Activated CD8-positive, alpha-beta T cell treated with anti-CD3 and anti-CD28 coated beads, Interleukin-2, amount 10 ng/mL, durations not matched to agents 7 days and 5 days (primary cell): ENCODE measurements around the gene TTF2. TPM values are rescaled to one million over a fixed set of nuclear protein-coding genes. Genes with fewer than 3 reads are reported as not detected.
A peak's percentile ranks its signal among the peaks of the same experiment; 100 is the strongest.

Experiments
- ATAC-seq: fragments of 150-1000 bp; cut with Tn5 transposase; one replicate; pipeline ENCODE4 v1.10.0; 2021; ENCODE audit warnings: moderate library complexity
- CTCF ChIA-PET: fragments of 350-600 bp; sonication (Branson Sonifier 250); formaldehyde crosslinking; loops from one replicate; lab custom pipeline; 2021; ENCODE audit warnings: antibody characterized with exemption; lab: Charles Lee
- POLR2A ChIA-PET: fragments of 350-600 bp; sonication (Branson Sonifier 250); formaldehyde crosslinking; loops from one replicate; lab custom pipeline; 2021; ENCODE audit warnings: antibody characterized with exemption; lab: Charles Lee
- DNase-seq: peaks from one replicate; pipeline ENCODE4 v3.0.0-alpha.2; 2020
- H3K27ac Mint-ChIP-seq: one replicate; pipeline ENCODE4 v1.8.0; 2021; ENCODE audit warnings: mild to moderate bottlenecking, mixed read lengths
- H3K27me3 Mint-ChIP-seq: one replicate; pipeline ENCODE4 v1.8.0; 2021; ENCODE audit warnings: low read depth, mixed read lengths
- H3K36me3 Mint-ChIP-seq: one replicate; pipeline ENCODE4 v1.8.0; 2021; ENCODE audit warnings: low read depth, mixed read lengths
- H3K4me1 Mint-ChIP-seq: one replicate; pipeline ENCODE4 v1.8.0; 2021; ENCODE audit warnings: low read depth, mixed read lengths
- H3K4me3 Mint-ChIP-seq: one replicate; pipeline ENCODE4 v1.8.0; 2021; ENCODE audit warnings: mild to moderate bottlenecking, mixed read lengths
- H3K9me3 Mint-ChIP-seq: one replicate; pipeline ENCODE4 v1.8.0; 2022; ENCODE audit warnings: mixed read lengths; ENCODE audit not compliant: insufficient read depth
- total RNA-seq, 2 experiments: library from RNA; stranded (reverse); gene quantifications; one replicate each; pipeline ENCODE4 v1.2.3, GENCODE V29; 2021

TTF2 gene
- total RNA-seq, 2 experiments from 2014 or later: 121 to 135 TPM

GRCh38 chr1:117046781-117047180 lies 13.3 kb upstream of the TTF2 start:
- CTCF ChIA-PET: interaction anchor here (3.2 kb wide), 1 partner anchor 14 kb away, joined by 8 read pairs; the partner anchor contains the start of gene TTF2
- H3K27ac Mint-ChIP-seq: no peak overlapping the region
- no peak for DNase-seq
- peaks cover 43% of the 10 kb centered on the region for H3K4me1 Mint-ChIP-seq
- H3K9me3 Mint-ChIP-seq: peaks cover 3% of the 10 kb centered on the region
- no peak overlapping the region for H3K4me3 Mint-ChIP-seq
- no peak for ATAC-seq
- H3K27me3 Mint-ChIP-seq: no peaks in the 10 kb centered on the region
- POLR2A ChIA-PET: interaction anchor here (0.7 kb wide), 1 partner anchor 45 kb away, joined by 3 read pairs; the partner anchor contains the start of gene CD101
- peaks cover 40% of the 10 kb centered on the region for H3K36me3 Mint-ChIP-seq

DNA sequence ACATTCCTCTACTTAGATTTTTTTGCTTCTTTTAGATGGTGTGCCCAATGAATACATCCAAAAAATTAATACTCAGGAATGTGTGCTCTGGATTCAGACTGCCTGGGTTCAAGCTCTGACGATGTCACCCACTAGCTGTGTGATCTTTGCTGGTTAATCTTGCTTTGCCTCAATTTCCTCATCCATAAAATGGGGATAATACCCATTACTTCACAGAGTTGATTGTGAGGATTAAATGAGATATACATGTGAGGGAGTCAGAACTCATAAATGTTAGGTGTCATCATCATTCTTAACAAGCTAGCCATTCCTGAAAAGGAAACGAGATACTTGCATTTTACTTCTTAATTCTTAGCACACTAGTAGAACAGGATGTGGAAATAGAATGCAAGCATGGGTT lies 12.9 kb upstream of the TTF2 start:
- DNase-seq (no peak), ATAC-seq (no peak)
- no peak overlapping the region for H3K4me3 Mint-ChIP-seq
- H3K27me3 Mint-ChIP-seq: no peaks in the 10 kb centered on the region
- POLR2A ChIA-PET: no interaction called here
- no peak overlapping the region for H3K27ac Mint-ChIP-seq
- H3K36me3 Mint-ChIP-seq: peaks cover 42% of the 10 kb centered on the region
- peaks cover 48% of the 10 kb centered on the region for H3K4me1 Mint-ChIP-seq
- CTCF ChIA-PET: interaction anchor here (0.9 to 3.2 kb wide), 2 partner anchors 13 to 310 kb away, joined by 3 to 8 read pairs; partner anchors contain the start of gene TTF2
- peaks cover 3% of the 10 kb centered on the region for H3K9me3 Mint-ChIP-seq

- Mint-ChIP-seq H3K4me3 (no peak overlapping the region), H3K27ac (peak overlapping the region; percentile 87), H3K36me3 (peaks cover 38% of the 10 kb centered on the region), H3K9me3 (no peaks in the 10 kb centered on the region), H3K4me1 (peaks cover 55% of the 10 kb centered on the region), H3K27me3 (no peaks in the 10 kb centered on the region)
- CTCF ChIA-PET: interaction anchor here (0.9 to 3.2 kb wide), 3 partner anchors 11 to 311 kb away, joined by 3 to 8 read pairs (median 5); partner anchors contain the start of gene TTF2
- no peak for ATAC-seq
- POLR2A ChIA-PET: interaction anchor here (1.1 to 2.1 kb wide), 2 partner anchors 10 to 49 kb away, joined by 5 to 9 read pairs; partner anchors contain the start of genes CD101 and TTF2
- DNase-seq: no peak
Observed at GRCh38 chr1:117049857-117050256, 10.3 kb upstream of the TTF2 start.

DNA sequence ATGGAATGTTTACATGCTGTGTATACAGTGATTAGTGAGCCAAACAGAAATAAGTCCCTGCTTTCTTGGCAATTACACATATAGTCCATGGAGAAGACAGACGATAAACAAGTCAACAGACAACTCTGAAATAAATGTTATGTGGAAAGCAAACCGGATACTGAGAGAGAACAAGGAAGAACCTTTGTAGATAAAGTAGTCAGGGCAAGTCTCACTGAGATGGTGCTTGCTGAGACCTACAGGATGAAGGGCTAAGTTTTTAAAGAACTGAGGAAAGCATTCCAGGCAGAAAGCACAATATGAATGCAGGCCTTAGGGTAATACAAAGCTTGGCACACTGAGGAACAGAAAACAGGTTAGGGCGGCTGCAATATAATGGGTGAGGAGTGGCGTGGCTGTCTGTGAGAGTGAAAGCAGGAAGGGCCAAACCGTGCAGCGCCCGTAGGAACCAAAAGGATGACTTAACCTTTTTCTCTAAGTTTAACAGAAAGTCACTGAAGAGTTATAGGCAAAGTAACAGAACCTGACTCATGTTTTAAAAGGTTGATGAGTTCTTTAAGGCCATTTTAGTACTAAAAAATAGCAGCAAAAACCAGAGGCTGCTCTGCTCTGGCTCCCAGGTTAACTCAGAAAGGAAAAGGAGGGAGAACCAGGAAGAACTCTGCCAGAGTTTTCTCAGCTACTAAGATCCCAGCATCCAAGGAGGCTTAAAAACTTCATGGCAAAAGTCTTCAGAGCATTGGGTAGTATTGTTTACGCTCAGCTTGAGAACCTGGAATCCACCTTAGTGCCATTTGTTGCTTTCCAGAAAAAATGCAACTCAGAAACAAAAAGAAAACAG lies 8.7 kb upstream of the TTF2 start:
- Mint-ChIP-seq H3K36me3 (peaks cover 36% of the 10 kb centered on the region), H3K4me1 (peaks cover 64% of the 10 kb centered on the region), H3K9me3 (no peaks in the 10 kb centered on the region), H3K4me3 (peak overlapping the region; percentile 78), H3K27ac (peak overlapping the region; percentile 94), H3K27me3 (no peaks in the 10 kb centered on the region)
- ChIA-PET CTCF (interaction anchor here (0.7 to 3.9 kb wide), 12 partner anchors 9 to 480 kb away, joined by 3 to 29 read pairs (median 4); partner anchors contain the start of gene TTF2), POLR2A (interaction anchor here (0.6 to 1.4 kb wide), 4 partner anchors 9 to 328 kb away, joined by 3 to 14 read pairs (median 4); partner anchors contain the start of gene TTF2)
- ATAC-seq: peak; percentile 69
- DNase-seq: peak; percentile 65

DNA sequence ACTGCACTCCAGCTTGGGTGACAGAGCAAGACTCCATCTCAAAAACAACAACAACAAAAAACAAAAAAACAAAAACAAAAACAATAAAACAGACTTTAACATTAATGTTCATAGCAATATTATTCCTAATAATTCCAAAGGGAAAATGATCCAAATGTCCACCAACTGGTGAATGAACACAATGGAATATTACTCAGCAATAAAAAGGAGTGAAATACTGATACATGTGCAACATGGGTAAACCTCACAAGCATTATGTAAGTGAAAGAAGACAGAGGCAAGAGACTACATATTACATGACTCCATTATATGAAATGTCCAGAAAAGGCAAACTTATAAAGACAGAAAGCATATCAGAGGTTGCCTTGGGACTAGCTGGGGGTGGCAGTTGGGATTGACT lies 6.1 kb upstream of the TTF2 start:
- Mint-ChIP-seq H3K9me3 (no peaks in the 10 kb centered on the region), H3K36me3 (peaks cover 23% of the 10 kb centered on the region), H3K27me3 (no peaks in the 10 kb centered on the region), H3K4me1 (peaks cover 58% of the 10 kb centered on the region), H3K27ac (no peak overlapping the region), H3K4me3 (no peak overlapping the region)
- ChIA-PET POLR2A (interaction anchor here (1.0 kb wide), 1 partner anchor 289 kb away, joined by 4 read pairs; no protein-coding TSS in a partner anchor), CTCF (interaction anchor here (1.3 to 3.9 kb wide), 5 partner anchors 200 to 539 kb away, joined by 3 to 29 read pairs (median 3); no protein-coding TSS in a partner anchor)
- ATAC-seq (no peak), DNase-seq (no peak)

GRCh38 chr1:117058810-117059209 lies 1.3 kb upstream of the TTF2 start:
- H3K9me3 Mint-ChIP-seq: no peaks in the 10 kb centered on the region
- ATAC-seq: no peak
- H3K4me1 Mint-ChIP-seq: peaks cover 53% of the 10 kb centered on the region
- H3K27me3 Mint-ChIP-seq: no peaks in the 10 kb centered on the region
- no peak overlapping the region for H3K4me3 Mint-ChIP-seq
- H3K36me3 Mint-ChIP-seq: peaks cover 42% of the 10 kb centered on the region
- no peak overlapping the region for H3K27ac Mint-ChIP-seq
- CTCF ChIA-PET: interaction anchor here (0.8 to 4.2 kb wide), 5 partner anchors 10 to 321 kb away, joined by 3 to 49 read pairs (median 4); no protein-coding TSS in a partner anchor
- POLR2A ChIA-PET: interaction anchor here (1.5 to 5.9 kb wide), 6 partner anchors 11 to 321 kb away, joined by 3 to 93 read pairs (median 28); partner anchors contain the start of gene CD2
- DNase-seq: no peak

GRCh38 chr1:117059334-117059677 lies 820 bp upstream of the TTF2 start:
- H3K9me3 Mint-ChIP-seq: no peaks in the 10 kb centered on the region
- peak; percentile 62 for ATAC-seq
- H3K4me3 Mint-ChIP-seq: no peak overlapping the region
- DNase-seq: peak; percentile 89
- H3K36me3 Mint-ChIP-seq: peaks cover 41% of the 10 kb centered on the region
- ChIA-PET POLR2A (interaction anchor here (0.7 to 5.9 kb wide), 27 partner anchors 8 to 566 kb away, joined by 3 to 93 read pairs (median 8); partner anchors contain the start of genes CD101 and CD2), CTCF (interaction anchor here (0.8 to 4.2 kb wide), 16 partner anchors 9 to 695 kb away, joined by 3 to 49 read pairs (median 5); no protein-coding TSS in a partner anchor)
- no peaks in the 10 kb centered on the region for H3K27me3 Mint-ChIP-seq
- H3K4me1 Mint-ChIP-seq: peaks cover 53% of the 10 kb centered on the region
- H3K27ac Mint-ChIP-seq: no peak overlapping the region

- ChIA-PET POLR2A (interaction anchor here (0.5 to 5.9 kb wide), 54 partner anchors 9 to 928 kb away, joined by 3 to 93 read pairs (median 5); partner anchors contain the start of genes CD101 and CD2), CTCF (interaction anchor here (0.5 to 4.2 kb wide), 35 partner anchors 8 to 915 kb away, joined by 3 to 49 read pairs (median 4); no protein-coding TSS in a partner anchor)
- no peak overlapping the region for H3K4me3 Mint-ChIP-seq
- DNase-seq (no peak), ATAC-seq (peak; percentile 4)
- no peaks in the 10 kb centered on the region for H3K9me3 Mint-ChIP-seq
- H3K27ac Mint-ChIP-seq: no peak overlapping the region
- no peaks in the 10 kb centered on the region for H3K27me3 Mint-ChIP-seq
- peaks cover 55% of the 10 kb centered on the region for H3K4me1 Mint-ChIP-seq
- H3K36me3 Mint-ChIP-seq: peaks cover 45% of the 10 kb centered on the region
Observed at GRCh38 chr1:117060441-117061317, 553 bp downstream of the TTF2 start.

DNA sequence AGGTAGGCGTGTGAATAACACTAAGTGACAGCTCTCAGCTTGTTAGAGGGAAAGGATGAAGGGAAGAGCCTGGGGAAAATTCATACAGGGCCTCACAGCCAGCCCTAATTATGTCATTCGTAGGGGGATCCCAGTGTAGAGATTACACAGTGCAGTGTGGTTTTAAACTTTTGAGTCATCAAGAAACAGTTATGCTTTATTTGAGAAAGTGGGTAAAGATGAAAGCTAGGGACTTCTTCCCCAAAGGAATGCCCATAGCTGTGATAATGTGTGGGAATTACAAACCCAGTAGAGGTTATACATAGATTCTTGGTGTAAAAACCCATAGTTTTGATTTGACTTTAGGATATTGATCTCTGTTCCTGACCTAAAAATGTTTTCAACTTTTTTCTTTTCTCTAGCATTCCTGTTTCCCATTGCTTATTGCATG lies 1.9 kb downstream of the TTF2 start:
- no peaks in the 10 kb centered on the region for H3K9me3 Mint-ChIP-seq
- POLR2A ChIA-PET: no interaction called here
- ATAC-seq: no peak

DNA sequence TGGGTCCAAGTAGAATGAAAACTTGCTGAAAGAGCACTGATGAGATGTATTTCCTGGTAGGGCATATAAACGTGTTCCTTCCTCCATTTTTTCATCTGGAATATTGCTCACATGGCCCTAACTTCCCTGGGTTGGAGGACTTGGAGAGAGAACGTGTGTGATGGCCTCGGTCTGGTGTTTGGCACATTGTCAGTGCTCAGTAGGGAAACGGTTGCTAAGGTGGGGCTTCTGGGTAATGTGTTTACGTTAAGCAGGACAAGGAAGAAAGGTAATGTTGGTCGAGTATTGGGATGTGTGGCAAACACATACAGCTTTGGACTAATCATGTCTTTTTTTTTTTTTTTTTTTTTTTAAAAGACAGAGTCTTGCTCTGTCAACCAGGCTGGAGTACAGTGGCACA lies 6.2 kb downstream of the TTF2 start:
- no peak overlapping the region for H3K4me3 Mint-ChIP-seq
- H3K4me1 Mint-ChIP-seq: peaks cover 50% of the 10 kb centered on the region
- CTCF ChIA-PET: interaction anchor here (1.8 to 10.4 kb wide), 6 partner anchors 7 to 492 kb away, joined by 5 to 67 read pairs (median 13); partner anchors contain the start of gene TTF2

More for the DNA sequence above, 1.9 kb downstream of the TTF2 start:
- CTCF ChIA-PET: interaction anchor here (0.8 to 1.2 kb wide), 7 partner anchors 10 to 336 kb away, joined by 3 to 5 read pairs (median 4); no protein-coding TSS in a partner anchor
- H3K27me3 Mint-ChIP-seq: no peaks in the 10 kb centered on the region
- H3K4me3 Mint-ChIP-seq: peak overlapping the region; percentile 12
- peak overlapping the region; percentile 20 for H3K27ac Mint-ChIP-seq
- DNase-seq: peak; percentile 31
- peaks cover 57% of the 10 kb centered on the region for H3K4me1 Mint-ChIP-seq
- H3K36me3 Mint-ChIP-seq: peaks cover 52% of the 10 kb centered on the region

More for the DNA sequence above, 6.2 kb downstream of the TTF2 start:
- Mint-ChIP-seq H3K36me3 (peaks cover 62% of the 10 kb centered on the region), H3K9me3 (no peaks in the 10 kb centered on the region), H3K27me3 (no peaks in the 10 kb centered on the region), H3K27ac (no peak overlapping the region)
- DNase-seq: no peak
- ATAC-seq: no peak
- POLR2A ChIA-PET: no interaction called here
